AG09309 (cell line): ENCODE data around the gene TRAPPC12.
A peak's percentile ranks its signal among the peaks of the same experiment; 100 is the strongest.

ENCODE experiments used
- DNase-seq: peaks from one replicate; pipeline ENCODE4 v3.0.0-alpha.2; 2010; ENCODE audit warnings: low read depth
- H3K4me3 ChIP-seq: 2 replicates; pipeline ENCODE4 v1.5.1; 2011; ENCODE audit warnings: mild to moderate bottlenecking, low read depth, low read length, moderate library complexity; ENCODE audit not compliant: control insufficient read depth
- TF ChIP-seq, protein P1 (sequence below): IDR thresholded peaks from 2 replicates; pipeline ENCODE4 v1.5.1; 2011; ENCODE audit warnings: mild to moderate bottlenecking, low read depth, low read length, inconsistent platforms; ENCODE audit not compliant: insufficient read depth, control insufficient read depth; ENCODE audit errors: missing control alignments

TRAPPC12 gene

DNA sequence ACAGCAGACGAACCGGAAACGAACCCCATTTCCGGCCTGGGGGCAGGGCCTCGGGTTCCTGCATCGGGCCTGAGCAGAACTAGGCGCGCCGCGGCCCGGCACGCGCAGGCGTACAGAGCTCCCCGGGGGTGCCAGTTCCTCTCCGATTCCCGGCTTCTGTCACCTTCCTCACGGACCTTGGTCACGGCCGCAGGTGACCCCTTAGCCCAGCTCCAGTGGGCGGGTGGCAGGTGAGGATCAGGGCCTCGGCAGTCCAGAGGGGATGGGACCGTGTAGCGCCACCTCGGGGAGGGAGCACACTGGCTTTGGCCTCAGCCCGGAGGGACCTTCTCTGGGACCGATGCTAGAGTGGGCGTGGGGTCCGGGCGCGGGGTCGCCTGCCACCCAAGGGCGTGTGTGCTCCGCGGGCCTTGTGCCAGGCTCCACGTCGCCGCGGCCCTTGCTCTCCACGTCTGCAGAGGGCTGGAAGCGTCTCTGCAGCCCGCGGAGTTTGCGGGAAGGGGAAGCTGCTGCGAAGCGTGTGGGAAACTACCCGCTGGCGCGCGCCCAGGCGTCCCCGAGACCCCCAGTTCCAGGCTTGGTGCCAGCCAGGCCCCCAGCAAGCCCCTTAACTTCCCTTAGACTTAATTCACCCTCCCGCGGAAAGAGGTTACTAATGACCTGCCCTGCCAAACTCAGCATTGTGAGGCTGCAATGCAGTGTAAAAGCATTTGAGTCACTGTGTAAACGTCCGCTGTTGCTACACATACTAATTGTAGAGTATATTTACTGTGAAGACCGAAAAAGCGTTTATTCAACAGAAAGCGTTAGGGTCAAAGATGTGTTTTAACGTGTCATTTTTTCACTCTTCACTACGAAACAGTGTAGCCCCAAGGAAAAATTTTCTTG is at the start of gene TRAPPC12:
TSS of gene TRAPPC12 (plus strand) at position 48 of the 888 bp plus-strand sequence. CDS start 7,930 bp downstream, outside the sequence.
- peak within 1 kb of the TSS; percentile 71 for H3K4me3 ChIP-seq
- TF ChIP-seq, protein P1, sequence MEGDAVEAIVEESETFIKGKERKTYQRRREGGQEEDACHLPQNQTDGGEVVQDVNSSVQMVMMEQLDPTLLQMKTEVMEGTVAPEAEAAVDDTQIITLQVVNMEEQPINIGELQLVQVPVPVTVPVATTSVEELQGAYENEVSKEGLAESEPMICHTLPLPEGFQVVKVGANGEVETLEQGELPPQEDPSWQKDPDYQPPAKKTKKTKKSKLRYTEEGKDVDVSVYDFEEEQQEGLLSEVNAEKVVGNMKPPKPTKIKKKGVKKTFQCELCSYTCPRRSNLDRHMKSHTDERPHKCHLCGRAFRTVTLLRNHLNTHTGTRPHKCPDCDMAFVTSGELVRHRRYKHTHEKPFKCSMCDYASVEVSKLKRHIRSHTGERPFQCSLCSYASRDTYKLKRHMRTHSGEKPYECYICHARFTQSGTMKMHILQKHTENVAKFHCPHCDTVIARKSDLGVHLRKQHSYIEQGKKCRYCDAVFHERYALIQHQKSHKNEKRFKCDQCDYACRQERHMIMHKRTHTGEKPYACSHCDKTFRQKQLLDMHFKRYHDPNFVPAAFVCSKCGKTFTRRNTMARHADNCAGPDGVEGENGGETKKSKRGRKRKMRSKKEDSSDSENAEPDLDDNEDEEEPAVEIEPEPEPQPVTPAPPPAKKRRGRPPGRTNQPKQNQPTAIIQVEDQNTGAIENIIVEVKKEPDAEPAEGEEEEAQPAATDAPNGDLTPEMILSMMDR = peak; percentile 62
- DNase-seq = peak; percentile 31

DNA sequence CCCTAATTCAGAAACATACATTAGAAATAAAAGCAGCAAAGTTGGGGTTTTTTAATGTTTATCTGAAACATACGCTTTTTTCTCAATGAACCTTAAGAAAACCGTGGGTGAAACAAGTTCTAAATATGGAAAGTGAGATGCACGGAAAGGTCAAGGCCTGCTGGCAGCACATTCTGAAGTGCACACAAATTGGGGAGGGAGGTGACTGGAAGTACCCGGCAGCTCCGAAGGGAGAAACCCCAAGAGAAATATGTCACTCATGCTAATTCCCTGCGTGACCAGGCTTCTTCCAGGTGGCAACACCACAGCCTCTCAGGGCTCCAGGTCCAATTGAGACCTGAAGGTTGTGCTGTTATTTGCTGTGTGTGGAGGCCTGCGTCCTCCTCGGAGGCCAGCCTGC is 47.4 kb upstream of the TRAPPC12 start:
- no peak overlapping the region for H3K4me3 ChIP-seq
- DNase-seq = no peak
- TF ChIP-seq, protein P1 = no peak

DNA sequence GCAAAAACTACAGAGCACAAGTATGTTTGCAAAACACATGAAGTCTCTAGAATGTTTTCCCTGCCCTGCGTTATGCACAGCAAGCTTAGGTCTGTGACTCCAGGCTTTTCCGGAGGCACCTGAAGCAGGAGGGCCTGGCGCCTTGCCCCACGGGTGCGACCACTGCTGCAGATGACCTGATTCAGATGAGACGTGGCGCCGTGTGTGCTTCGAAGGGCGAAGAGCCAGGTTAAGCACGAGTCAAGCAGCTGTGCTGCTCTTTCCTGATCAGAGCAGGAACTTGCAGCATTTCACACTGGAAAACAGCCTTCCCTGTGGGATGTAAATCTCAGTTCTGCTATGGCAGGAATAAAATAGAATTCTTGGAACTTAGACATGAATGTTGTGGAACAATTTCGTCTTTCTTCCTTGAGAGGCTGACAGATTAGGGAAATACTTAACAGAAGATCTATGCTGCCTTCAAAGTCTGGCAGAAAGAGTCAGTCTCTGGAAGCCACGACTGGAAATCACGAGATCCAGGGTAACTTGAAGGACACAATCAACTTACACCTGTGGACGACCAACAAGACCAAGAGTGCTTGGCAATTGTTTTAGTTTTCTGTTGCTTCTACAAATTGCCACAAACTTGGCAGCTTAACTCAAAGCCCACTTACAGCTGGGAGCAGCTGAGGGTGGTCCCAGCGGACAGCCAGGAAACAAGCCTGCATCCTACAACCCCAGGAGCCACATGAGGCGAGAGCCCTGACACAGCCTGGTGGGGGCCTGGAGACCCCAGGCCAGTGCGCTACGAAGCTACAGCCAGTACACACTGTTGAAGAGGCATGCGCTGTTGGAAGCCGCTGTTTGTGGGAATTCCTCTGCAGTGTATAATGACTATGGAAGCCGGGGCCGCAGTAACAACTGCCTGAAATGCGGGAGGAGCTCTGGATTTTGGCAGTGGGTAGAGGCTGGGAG is 44.8 kb upstream of the TRAPPC12 start:
- no peak for DNase-seq
- TF ChIP-seq, protein P1 = no peak
- H3K4me3 ChIP-seq = no peak overlapping the region

DNA sequence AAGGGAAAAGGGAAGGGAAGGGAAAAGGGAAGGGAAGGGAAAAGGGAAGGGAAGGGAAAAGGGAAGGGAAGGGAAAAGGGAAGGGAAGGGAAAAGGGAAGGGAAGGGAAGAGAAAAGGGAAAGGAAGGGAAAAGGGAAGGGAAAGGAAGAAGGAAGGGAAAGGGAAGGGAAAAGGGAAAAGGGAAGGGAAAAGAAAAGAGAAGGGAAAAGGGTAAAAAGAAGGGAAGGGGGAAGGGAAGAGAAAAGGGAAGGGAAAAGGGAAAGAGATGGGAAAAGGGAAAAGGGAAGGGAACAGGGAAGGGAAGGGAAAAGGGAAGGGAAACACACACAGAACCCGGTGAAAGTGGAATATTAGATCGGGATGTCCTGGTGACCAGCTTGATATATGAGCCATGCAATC is 42.6 kb upstream of the TRAPPC12 start:
- no peak overlapping the region for H3K4me3 ChIP-seq
- TF ChIP-seq, protein P1 = no peak
- DNase-seq = no peak

DNA sequence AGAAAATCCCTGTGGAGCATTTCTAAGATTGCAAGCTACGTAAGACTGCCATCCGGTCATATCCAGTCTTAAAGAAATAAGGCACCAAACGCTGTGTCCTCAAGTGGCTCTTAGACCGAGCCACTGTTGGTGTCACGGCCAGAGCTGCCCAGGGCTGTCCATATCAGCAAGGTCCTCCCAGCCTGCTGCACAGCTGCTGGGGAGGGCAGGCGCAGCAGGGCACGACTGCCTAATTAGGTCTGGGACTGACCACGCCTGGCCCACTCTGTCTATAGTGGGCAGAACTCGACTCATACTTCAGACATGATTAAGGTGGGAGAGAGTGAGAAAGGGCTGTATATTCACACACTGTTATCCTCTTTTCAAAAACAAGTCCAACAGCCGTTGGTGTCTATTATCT is 41.2 kb upstream of the TRAPPC12 start:
- TF ChIP-seq, protein P1 = no peak
- no peak overlapping the region for H3K4me3 ChIP-seq
- no peak for DNase-seq

DNA sequence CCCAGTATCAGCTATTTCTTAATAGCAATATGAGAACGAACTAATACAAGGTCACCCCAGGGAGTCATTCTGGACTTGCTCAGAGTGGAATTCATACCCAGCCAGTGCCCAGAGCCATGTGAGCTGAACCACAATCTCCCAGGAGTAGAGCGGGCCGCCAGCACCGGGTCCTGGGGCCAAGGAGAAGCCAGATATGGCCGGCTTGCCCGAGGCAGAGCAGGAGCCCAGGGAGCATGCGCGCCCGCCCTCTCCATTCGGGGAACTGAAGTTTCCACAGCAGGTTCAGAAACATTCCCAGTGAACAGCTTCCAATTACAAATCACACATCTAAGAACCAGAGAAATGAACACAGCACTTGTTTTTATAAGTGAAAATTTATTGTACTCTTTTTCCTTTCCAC is 39.4 kb upstream of the TRAPPC12 start:
- TF ChIP-seq, protein P1 = no peak
- DNase-seq = no peak
- no peak overlapping the region for H3K4me3 ChIP-seq
